GM12865 (cell line): ENCODE data around the gene FASTKD3.

Source experiments
- DNase-seq: peaks from one replicate; pipeline ENCODE4 v3.0.0; 2010; ENCODE audit warnings: low read depth
- H3K4me3 ChIP-seq: 2 replicates; pipeline ENCODE4 v1.5.1; 2011; ENCODE audit warnings: mild to moderate bottlenecking, low read depth, low read length, control low read depth
- CTCF ChIP-seq: IDR thresholded peaks from 2 replicates; pipeline ENCODE4 v1.5.1; 2011; ENCODE audit warnings: low read length, control low read depth, low read depth, inconsistent platforms; ENCODE audit not compliant: insufficient read depth; ENCODE audit errors: missing control alignments

Gene FASTKD3

GRCh38 chr5:7822449-7822848 lies 46.4 kb downstream of the FASTKD3 start:
- no peak overlapping the region for H3K4me3 ChIP-seq
- DNase-seq, result no peak
- no peak for TF ChIP-seq CTCF

DNA sequence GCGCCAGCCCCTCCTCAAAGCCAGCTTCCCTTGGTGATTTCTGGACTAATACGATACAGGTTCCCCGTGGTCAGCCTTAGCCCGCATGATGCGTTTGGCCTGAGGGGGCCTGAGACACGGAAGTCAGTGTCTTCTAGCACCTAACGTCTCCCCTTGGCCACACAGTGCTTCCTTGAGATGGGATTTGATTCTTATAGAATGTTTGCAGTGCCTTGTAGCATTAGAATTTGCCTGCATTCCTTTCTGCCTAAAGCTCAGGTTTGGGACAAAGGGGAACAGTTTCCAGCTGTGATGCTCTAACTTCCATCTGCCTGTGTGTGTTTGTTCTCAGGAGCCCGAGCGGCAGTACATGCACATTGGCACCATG lies 52.3 kb downstream of the FASTKD3 start:
- no peak overlapping the region for H3K4me3 ChIP-seq

GRCh38 chr5:7815892-7816534 lies 52.8 kb downstream of the FASTKD3 start:
- peak; percentile 74 for DNase-seq
- H3K4me3 ChIP-seq, result no peak overlapping the region

More for the DNA sequence above, 52.3 kb downstream of the FASTKD3 start:
- no peak for TF ChIP-seq CTCF
- no peak for DNase-seq

DNA sequence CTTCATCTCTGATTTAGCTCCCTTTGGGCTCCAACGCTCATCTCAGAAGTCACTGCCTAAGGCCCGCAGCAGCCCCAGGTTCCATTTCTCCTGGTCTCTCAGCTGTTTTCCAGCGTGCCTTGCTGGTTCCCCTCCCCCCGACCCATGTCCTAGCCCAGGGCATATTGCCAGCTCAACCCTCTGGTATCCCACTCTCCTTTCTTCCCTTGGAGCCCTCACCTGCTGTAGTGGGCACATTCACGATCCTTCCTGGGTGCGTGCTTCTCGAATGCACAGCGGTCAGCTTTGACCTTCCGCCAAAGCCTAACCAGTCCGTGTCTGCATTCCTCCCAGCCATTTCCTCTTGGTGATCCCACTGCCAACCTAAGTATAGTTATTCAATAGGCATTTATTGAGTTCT lies 54.0 kb downstream of the FASTKD3 start:
- DNase-seq, result no peak
- no peak overlapping the region for H3K4me3 ChIP-seq
- no peak for TF ChIP-seq CTCF

More at GRCh38 chr5:7815892-7816534, 52.8 kb downstream of the FASTKD3 start:
- peak; percentile 94 for TF ChIP-seq CTCF

- DNase-seq, result no peak
- no peak for TF ChIP-seq CTCF
- no peak overlapping the region for H3K4me3 ChIP-seq
Measured at GRCh38 chr5:7813576-7813975, 55.3 kb downstream of the FASTKD3 start.

GRCh38 chr5:7813007-7813406 lies 55.8 kb downstream of the FASTKD3 start:
- TF ChIP-seq CTCF, result no peak
- DNase-seq, result no peak
- H3K4me3 ChIP-seq, result no peak overlapping the region

DNA sequence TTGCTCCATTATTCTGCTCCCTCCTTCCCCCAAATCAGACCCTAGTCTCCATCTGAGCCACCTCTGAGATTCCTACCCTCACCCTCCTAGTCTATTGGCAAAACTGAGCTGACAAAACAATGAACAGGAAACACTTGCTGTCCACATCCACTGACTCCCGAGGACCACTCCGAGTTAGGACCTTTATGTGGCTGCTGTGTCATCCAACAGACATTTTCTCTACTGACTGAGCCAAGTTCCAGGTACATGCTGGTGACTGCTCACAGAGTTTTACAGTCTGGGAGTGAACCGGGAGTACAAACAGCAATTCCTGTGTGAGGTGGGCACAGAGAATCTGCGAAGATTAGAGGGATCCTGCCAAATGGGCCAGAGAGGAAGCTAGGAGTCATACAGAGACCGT lies 57.1 kb downstream of the FASTKD3 start:
- no peak overlapping the region for H3K4me3 ChIP-seq
- no peak for TF ChIP-seq CTCF
- DNase-seq, result no peak
